ENCODE results near the gene LRRC56.
A peak's percentile ranks its signal among the peaks of the same experiment; 100 is the strongest.

Gene LRRC56

GRCh38 chr11:521177-521688 lies 16.1 kb upstream of the LRRC56 start:
- no peak for DNase-seq (ENCODE audit: low read depth)

GRCh38 chr11:526192-526591 lies 11.1 kb upstream of the LRRC56 start:
- no peak for DNase-seq (ENCODE audit: low read depth)

- no peak for DNase-seq (ENCODE audit: low read depth)
Observed at GRCh38 chr11:528166-528814, 9.0 kb upstream of the LRRC56 start.

GRCh38 chr11:528815-529727 lies 8.3 kb upstream of the LRRC56 start:
- no peak for DNase-seq (ENCODE audit: low read depth)

DNA sequence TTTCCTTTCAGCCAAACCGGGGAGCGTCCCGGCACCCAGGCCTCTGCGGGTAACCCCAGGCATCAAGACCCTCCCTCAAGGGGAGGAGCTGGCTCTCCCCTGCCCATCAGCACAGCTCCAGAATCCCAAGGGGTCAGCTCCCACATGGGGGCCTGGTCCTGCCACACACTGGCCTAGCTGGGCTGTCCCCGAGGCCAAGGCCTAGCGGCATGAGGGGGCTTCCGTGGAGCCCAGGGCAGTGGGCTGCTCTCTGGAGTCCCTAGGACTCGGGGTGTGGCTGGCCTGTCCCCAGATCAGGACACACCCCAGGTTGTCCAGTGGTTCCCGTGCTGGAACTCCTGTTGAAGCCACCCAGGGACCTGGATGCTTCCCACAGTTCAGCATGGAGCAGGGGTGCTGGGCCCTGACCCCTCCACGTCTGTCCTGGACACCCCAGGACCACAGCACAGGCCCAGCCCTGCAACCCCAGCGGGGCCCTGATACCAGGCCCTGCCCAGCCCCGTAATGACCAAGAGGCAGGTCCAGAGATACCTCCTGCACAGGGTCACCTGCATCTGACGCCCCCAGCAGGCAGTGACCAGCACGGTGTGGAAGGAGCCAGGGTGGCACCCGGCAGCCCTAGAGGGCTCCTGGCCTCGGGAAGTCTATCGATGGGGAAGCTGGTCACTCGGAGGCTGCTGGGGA lies 7.5 kb upstream of the LRRC56 start:
- no peak for DNase-seq (ENCODE audit: low read depth)

- DNase-seq (ENCODE audit: low read depth): no peak
Observed at GRCh38 chr11:530960-531831, 6.1 kb upstream of the LRRC56 start.

GRCh38 chr11:531919-532526 lies 5.3 kb upstream of the LRRC56 start:
- no peak for DNase-seq (ENCODE audit: low read depth)

GRCh38 chr11:532527-532985 lies 4.8 kb upstream of the LRRC56 start:
- DNase-seq (ENCODE audit: low read depth): no peak

- no peak for DNase-seq (ENCODE audit: low read depth)
Observed at GRCh38 chr11:532986-533585, 4.2 kb upstream of the LRRC56 start.

DNA sequence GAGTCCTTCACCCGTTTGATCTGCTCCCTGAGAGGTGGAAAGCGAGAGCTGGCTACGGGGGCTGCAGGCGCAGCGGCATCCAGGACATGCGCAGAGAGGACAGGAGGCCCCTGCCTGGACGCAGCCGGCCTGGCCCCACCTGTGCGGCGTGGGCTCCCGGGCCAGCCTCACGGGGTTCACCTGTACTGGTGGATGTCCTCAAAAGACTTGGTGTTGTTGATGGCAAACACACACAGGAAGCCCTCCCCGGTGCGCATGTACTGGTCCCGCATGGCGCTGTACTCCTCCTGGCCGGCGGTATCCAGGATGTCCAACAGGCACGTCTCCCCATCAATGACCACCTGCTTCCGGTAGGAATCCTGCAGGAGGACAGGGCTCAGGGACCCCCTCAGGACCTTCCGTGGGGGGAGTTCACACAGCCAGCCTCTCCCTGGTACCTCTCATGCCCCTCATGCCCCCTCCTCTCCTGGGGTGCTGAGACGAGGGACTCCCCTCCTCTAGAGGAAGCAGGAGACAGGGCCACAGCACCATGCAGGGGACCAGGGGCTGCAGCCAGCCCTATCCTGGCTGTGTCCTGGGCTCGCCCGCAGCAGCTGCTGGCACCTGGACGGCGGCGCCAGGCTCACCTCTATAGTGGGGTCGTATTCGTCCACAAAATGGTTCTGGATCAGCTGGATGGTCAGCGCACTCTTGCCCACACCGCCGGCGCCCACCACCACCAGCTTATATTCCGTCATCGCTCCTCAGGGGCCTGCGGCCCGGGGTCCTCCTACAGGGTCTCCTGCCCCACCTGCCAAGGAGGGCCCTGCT lies 3.5 kb upstream of the LRRC56 start:
- no peak for DNase-seq (ENCODE audit: low read depth)

- DNase-seq (ENCODE audit: low read depth): no peak
Observed at GRCh38 chr11:534396-535209, 2.7 kb upstream of the LRRC56 start.

- no peak for DNase-seq (ENCODE audit: low read depth)
Observed at GRCh38 chr11:535210-535518, 2.2 kb upstream of the LRRC56 start.

DNA sequence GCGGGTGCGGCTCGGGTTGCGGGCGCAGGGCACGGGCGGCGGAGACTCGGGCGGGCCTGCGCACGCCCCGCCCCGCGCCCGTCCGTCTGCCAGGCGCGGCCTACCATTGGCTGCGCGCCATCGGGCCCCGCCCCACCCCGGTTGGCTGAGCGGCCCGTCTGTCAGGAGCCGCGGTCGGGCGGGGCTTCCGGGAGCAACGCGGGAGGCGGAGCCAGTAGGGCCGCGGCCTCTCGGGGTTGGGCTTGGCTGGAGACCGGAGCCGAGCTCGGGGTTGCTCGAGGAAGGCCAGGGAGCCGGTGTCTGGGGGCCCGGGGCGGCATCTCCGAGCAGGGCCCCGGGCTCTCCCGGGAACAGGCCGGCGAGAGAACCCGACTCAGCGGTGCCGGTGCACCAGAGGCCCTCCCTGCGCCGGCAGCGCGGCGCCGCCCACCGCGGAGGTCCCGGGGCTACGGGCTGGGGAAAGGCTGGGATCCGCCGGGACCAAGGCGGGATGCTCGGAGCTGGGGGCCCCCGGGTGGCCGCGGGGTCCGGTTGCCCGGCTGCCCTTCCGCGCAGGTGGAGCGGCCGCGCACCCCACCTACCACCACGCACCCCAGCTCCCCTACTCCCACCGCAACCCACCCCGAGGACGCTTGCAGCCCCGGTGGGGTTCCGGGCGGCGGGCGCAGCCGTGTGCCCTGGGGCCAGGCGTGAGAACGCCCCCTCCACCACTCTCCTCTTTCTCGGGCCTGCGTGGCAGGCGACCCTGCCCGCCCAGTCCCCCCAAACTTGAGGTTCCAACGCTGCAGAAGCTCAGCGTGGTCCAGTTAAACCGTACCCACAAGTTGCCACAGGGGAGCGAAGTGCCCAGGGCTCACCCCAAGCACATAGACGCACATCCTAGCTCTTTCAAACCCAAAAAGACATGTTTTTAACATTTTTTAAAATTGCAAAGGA lies 1.5 kb upstream of the LRRC56 start, which contains the start of gene HRAS:
HRAS (minus strand) TSS at position 58 of the 936 bp plus-strand sequence.
- DNase-seq (ENCODE audit: low read depth): peak; percentile 89

- no peak for DNase-seq (ENCODE audit: low read depth)
Observed at GRCh38 chr11:537622-538430, 499 bp downstream of the LRRC56 start.

GRCh38 chr11:538431-539051 lies 1.2 kb downstream of the LRRC56 start:
- no peak for DNase-seq (ENCODE audit: low read depth)

DNA sequence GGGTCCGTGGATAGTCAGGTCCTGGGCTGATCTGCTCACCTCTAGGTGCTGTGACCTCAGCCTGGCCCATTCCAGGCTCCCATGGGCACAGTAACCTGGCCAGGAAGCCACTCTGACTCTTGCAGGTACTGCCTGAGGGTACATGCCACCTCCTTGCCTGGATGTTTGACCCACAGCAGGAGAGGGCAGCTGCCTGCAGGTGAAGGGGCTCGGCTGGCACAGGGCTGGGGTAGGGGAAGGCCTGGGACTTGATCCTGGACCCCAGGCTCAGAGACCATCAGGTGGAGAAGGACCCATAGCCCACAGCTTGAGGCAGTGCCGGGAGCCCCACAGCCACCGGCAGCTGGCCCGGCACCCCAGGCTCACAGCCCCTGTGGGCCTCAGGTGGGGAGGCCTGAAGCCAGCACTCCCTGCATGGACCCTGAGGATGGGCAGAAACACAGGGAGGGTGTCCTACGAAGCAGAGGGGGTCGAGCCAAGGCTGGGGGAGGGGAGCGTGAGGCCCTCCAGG lies 2.7 kb downstream of the LRRC56 start:
- no peak for DNase-seq (ENCODE audit: low read depth)
